A673 (cell line): Measurements from ENCODE around the gene MEGF11. TPM values are rescaled to one million over a fixed set of nuclear protein-coding genes. Genes with fewer than 3 reads are reported as not detected.
"Not testable (repeated sequence)": the region's sequence is repeated elsewhere in the genome, so short reads cannot be mapped to it uniquely, and the experiment has no call there.

Source experiments
- BruUV-seq: library from RNA; stranded (reverse); fragments of 400-500 nt; replicated peaks from 2 replicates; lab custom pipeline; 2021; lab: Mats Ljungman, UMichigan
- CTCF ChIA-PET: fragments of 300-600 bp; sonication (Branson Sonifier 250); formaldehyde crosslinking; loops from one replicate; lab custom pipeline; 2022; ENCODE audit warnings: antibody characterized with exemption; lab: Charles Lee
- POLR2A ChIA-PET: fragments of 300-600 bp; sonication (Branson Sonifier 250); formaldehyde crosslinking; loops from one replicate; lab custom pipeline; 2022; ENCODE audit warnings: antibody characterized with exemption; ENCODE audit not compliant: low non-redundant PET; lab: Charles Lee
- DNase-seq: peaks from one replicate; pipeline ENCODE4 v3.0.0-alpha.2; 2015; ENCODE audit warnings: low spot score
- H3K27ac ChIP-seq: fragments of 200-600 bp; sonication (generic); 2 replicates; pipeline ENCODE4 v1.5.1; 2016; ENCODE audit warnings: mixed run types, low read depth, mild to moderate bottlenecking, mixed read lengths, antibody characterized with exemption, low read length; ENCODE audit not compliant: poor library complexity, severe bottlenecking
- H3K27me3 ChIP-seq: fragments of 200-600 bp; sonication (generic); replicated peaks from 2 replicates; pipeline ENCODE4 v1.6.1; 2017; ENCODE audit warnings: mixed run types, low read depth, mild to moderate bottlenecking, mixed read lengths, antibody characterized with exemption, low read length; ENCODE audit not compliant: insufficient read depth, poor library complexity
- H3K36me3 ChIP-seq: fragments of 200-600 bp; sonication (generic); 2 replicates; pipeline ENCODE4 v1.6.1; 2016; ENCODE audit warnings: mixed run types, mild to moderate bottlenecking, mixed read lengths, antibody characterized with exemption, low read length; ENCODE audit not compliant: insufficient read depth, poor library complexity, severe bottlenecking
- H3K4me1 ChIP-seq: fragments of 200-600 bp; sonication (generic); 2 replicates; pipeline ENCODE4 v1.6.1; 2017; ENCODE audit warnings: mixed run types, mild to moderate bottlenecking, mixed read lengths, antibody characterized with exemption, low read length; ENCODE audit not compliant: insufficient read depth, poor library complexity, severe bottlenecking
- H3K4me3 ChIP-seq: fragments of 200-600 bp; sonication (generic); 2 replicates; pipeline ENCODE4 v1.5.1; 2016; ENCODE audit warnings: low read depth, mixed run types, mild to moderate bottlenecking, mixed read lengths, low read length; ENCODE audit not compliant: poor library complexity, severe bottlenecking
- H3K9me3 ChIP-seq: fragments of 200-600 bp; sonication (generic); 2 replicates; pipeline ENCODE4 v1.6.1; 2016; ENCODE audit warnings: mixed run types, low read depth, mild to moderate bottlenecking, mixed read lengths, antibody characterized with exemption, low read length; ENCODE audit not compliant: poor library complexity, severe bottlenecking
- CTCF ChIP-seq: fragments of 300-800, 200-600 bp; sonication (generic); conservative IDR thresholded peaks from 2 replicates; pipeline ENCODE4 v1.5.1; 2017; ENCODE audit warnings: low read depth, mild to moderate bottlenecking, antibody characterized with exemption, low read length, moderate library complexity, mixed read lengths
- EZH2 ChIP-seq: fragments of 200-600 bp; sonication (generic); IDR thresholded peaks from 2 replicates; pipeline ENCODE4 v1.6.1; 2017; ENCODE audit warnings: borderline replicate concordance, low read depth, mild to moderate bottlenecking, mixed read lengths, antibody characterized with exemption, low read length; ENCODE audit not compliant: poor library complexity, severe bottlenecking
- intact Hi-C: fragments of 100-400 bp; cut with micrococcal nuclease; formaldehyde crosslinking; loops from one replicate; pipeline ENCODE4 v1.10.0; 2022; ENCODE audit not compliant: unreplicated experiment
- total RNA-seq: library from RNA; stranded (reverse); gene quantifications from 2 replicates; pipeline ENCODE4 v1.2.3, GENCODE V29; 2021

Gene MEGF11
- total RNA-seq, 1 experiment from 2014 or later = 0.43 TPM

- Histone ChIP-seq H3K36me3 (no peaks in the 10 kb centered on the region), H3K27me3 (peaks cover 13% of the 10 kb centered on the region), H3K4me3 (no peak overlapping the region), H3K4me1 (no peaks in the 10 kb centered on the region), H3K27ac (no peak overlapping the region), H3K9me3 (no peaks in the 10 kb centered on the region)
- POLR2A ChIA-PET = no interaction called here
- CTCF ChIA-PET = no interaction called here
- BruUV-seq = no TSS peak
- peak; percentile 49 for DNase-seq
- intact Hi-C loops = no loop called here
- TF ChIP-seq CTCF (no peak), EZH2 (no peak)
These were observed 248.8 kb downstream of the MEGF11 start for GRCh38 chr15:66004618-66005262.

DNA sequence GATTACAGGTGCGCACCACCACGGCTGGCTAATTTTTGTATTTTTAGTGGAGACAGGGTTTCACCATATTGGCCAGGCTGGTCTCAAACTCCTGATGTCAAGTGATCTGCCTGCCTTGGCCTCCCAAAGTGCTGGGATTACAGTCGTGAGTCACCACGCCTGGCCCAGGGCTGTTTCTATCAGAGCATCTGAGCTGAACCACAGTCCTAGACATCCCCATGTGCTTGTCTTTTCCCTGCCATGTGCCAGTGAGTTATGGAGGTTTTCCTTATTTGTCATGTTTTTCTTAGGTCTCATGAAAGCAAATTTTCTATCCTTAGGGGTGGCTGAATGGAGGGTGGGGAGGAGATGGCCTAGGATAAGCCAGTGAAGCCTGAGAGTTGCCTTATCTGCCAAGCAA lies 250.4 kb downstream of the MEGF11 start:
- peaks cover 20% of the 10 kb centered on the region for H3K27me3 ChIP-seq
- H3K36me3 ChIP-seq, POLR2A ChIA-PET, intact Hi-C loops, DNase-seq, CTCF ChIA-PET, H3K9me3 ChIP-seq, BruUV-seq, H3K4me1 ChIP-seq, H3K4me3 ChIP-seq, H3K27ac ChIP-seq: not testable (repeated sequence)

GRCh38 chr15:66001717-66002426 lies 251.7 kb downstream of the MEGF11 start:
- CTCF ChIA-PET = no interaction called here
- Histone ChIP-seq H3K9me3 (no peaks in the 10 kb centered on the region), H3K4me1 (no peaks in the 10 kb centered on the region), H3K27me3 (peaks cover 32% of the 10 kb centered on the region), H3K27ac (no peak overlapping the region), H3K36me3 (no peaks in the 10 kb centered on the region), H3K4me3 (no peak overlapping the region)
- no TSS peak for BruUV-seq
- POLR2A ChIA-PET = no interaction called here
- intact Hi-C loops = no loop called here
- DNase-seq = no peak
- TF ChIP-seq EZH2 = no peak
- TF ChIP-seq CTCF = no peak
